Epithelial cell of prostate (primary cell): Measurements from ENCODE around the gene ULK3.

Experiments
- DNase-seq: peaks from one replicate; pipeline ENCODE4 v3.0.0-alpha.2; 2011; ENCODE audit warnings: low read depth, low spot score
- H3K27ac ChIP-seq: fragments of 450-650 bp; 2 replicates; pipeline ENCODE4 v1.5.1; 2017; ENCODE audit warnings: mild to moderate bottlenecking

Gene ULK3

GRCh38 chr15:74826364-74826819, 16.6 kb downstream of the ULK3 start, which contains the start of gene CPLX3:
TSS of gene CPLX3 (plus strand) at chr15:74826627. CDS start at chr15:74826704, 77 bp downstream.
- DNase-seq: no peak
- no peak within 1 kb of the TSS for H3K27ac ChIP-seq

- no peak overlapping the region for H3K27ac ChIP-seq
- DNase-seq: no peak
Observed at GRCh38 chr15:74825866-74826265, 17.1 kb downstream of the ULK3 start.

DNA sequence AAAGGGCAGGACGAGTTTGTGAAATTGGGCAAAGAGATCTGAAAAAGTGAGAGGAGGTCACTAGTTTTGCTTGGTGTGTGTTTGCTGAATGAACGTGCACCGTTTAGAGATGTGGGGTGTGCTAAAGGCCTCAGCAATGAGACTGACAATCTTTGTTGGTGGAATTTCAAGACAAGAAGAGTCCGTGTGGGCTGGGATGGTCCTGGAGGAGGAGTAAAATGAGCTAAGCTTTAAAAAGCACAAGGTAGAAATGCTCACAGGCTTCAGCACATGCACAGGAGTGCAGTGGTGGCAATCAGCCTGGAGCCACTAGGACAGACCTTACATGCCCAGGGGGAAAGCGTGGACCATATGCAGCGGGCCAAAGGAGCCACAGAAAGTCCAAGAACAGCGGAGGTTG, 18.0 kb downstream of the ULK3 start:
- no peak overlapping the region for H3K27ac ChIP-seq
- no peak for DNase-seq

GRCh38 chr15:74823324-74823723, 19.6 kb downstream of the ULK3 start:
- no peak overlapping the region for H3K27ac ChIP-seq

DNA sequence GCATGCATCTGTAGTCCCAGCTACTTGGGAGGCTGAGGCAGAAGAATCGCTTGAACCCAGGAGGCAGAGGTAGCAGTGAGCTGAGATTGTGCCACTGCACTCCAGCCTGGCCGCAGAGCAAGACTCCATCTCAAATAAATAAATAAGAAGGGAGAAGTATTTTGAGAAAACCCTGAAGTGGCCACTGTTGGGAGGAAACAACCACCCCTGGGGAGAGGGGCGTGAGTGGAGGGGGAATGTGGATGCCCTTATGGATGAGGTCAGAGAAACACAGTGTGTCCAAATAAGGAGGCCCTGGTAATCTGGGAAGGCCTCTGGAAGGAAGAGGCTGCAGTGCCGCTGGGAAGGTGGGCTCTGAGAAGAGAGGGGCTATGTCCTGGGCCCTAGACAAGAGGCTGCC, 20.7 kb downstream of the ULK3 start:
- no peak for DNase-seq
- no peak overlapping the region for H3K27ac ChIP-seq

More at GRCh38 chr15:74823324-74823723, 19.6 kb downstream of the ULK3 start:
- no peak for DNase-seq

DNA sequence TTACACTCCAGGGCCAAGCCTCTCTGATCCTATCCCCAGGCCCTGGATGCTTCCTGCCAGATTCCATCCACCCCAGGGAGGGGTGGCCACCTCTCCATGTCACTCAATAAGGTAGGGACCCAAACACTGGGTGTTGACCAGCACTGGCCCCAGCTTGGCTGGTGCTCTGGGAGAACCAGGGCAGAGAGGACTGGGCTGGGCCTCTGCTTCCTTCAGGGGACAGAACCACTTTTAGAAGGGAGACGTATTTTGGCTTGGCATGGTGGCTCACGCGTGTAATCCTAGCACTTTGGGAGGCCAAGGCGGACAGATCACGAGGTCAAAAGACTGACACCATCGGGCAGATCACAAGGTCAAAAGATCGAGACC, 21.2 kb downstream of the ULK3 start:
- DNase-seq: no peak

DNA sequence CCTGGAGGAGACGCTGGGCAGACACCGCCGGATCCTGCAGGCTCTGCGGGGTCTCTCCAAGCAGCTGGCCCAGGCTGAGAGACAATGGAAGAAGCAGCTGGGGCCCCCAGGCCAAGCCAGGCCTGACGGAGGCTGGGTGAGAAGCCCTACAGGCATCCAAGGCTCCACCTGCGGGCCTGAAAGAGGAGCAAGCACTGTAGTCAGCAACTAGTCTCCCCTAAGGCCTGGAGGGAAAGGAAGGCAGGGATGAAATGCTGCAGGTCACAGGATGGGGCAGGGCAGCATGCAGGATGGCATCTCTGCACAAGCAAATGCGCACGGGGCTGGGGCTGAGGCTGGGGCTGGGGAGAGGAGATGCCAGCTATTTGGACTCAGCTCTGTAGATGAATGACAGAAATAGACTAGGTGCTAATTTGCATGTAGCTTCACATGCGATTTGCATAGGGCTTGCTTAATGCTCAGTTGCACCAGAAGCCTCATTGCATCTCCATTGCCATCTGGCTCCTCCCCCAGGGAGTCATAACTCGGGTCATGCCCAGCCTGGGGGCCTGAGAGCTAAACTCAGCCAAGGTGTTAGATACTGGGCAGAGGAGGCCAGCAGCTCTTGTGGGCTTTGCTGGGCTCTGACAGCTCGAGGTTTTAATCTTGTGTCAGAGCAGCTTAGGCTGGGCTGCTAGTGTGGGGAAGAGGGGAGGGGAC, 21.7 kb downstream of the ULK3 start:
- no peak for DNase-seq
- no peak overlapping the region for H3K27ac ChIP-seq

More for the DNA sequence above, 21.2 kb downstream of the ULK3 start:
- no peak overlapping the region for H3K27ac ChIP-seq

- DNase-seq: no peak
- H3K27ac ChIP-seq: no peak overlapping the region
Observed at GRCh38 chr15:74820056-74820455, 22.9 kb downstream of the ULK3 start.

DNA sequence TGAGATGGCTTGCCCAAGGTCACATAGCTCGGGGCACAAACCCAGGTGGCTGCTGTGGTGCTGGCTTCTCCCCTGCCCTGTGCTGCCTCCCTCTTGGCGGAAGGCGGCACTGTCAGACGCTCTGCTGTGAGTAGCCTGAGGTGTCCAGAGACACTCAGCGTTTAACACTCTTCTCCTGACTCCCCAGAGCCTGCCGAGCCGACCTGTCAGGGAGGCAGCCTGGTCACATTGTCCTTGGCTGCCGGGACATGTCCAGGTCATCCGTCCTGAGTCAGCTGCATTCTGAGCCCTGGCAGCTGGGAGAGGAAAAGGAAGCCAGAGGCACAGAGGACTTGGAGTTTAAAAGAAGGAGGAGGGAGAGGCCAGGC, 25.6 kb downstream of the ULK3 start:
- H3K27ac ChIP-seq: peak overlapping the region; percentile 79
- peak; percentile 66 for DNase-seq

- H3K27ac ChIP-seq: peak overlapping the region; percentile 79
- DNase-seq: no peak
Observed at GRCh38 chr15:74816624-74817369, 26.2 kb downstream of the ULK3 start.

GRCh38 chr15:74815961-74816360, 27.0 kb downstream of the ULK3 start:
- no peak for DNase-seq
- H3K27ac ChIP-seq: no peak overlapping the region

GRCh38 chr15:74815121-74815934, 27.6 kb downstream of the ULK3 start:
- H3K27ac ChIP-seq: no peak overlapping the region
- no peak for DNase-seq

GRCh38 chr15:74812533-74812932, 30.4 kb downstream of the ULK3 start, which contains the start of gene LMAN1L:
TSS of gene LMAN1L (plus strand) at chr15:74812835. CDS start at chr15:74812855, 20 bp downstream.
- H3K27ac ChIP-seq: no peak within 1 kb of the TSS
- DNase-seq: no peak

- no peak for DNase-seq
- H3K27ac ChIP-seq: no peak overlapping the region
Observed at GRCh38 chr15:74809956-74810355, 33.0 kb downstream of the ULK3 start.

- H3K27ac ChIP-seq: peak overlapping the region; percentile 85
- DNase-seq: no peak
Observed at GRCh38 chr15:74809242-74809641, 33.7 kb downstream of the ULK3 start.

GRCh38 chr15:74808840-74809229, 34.1 kb downstream of the ULK3 start:
- no peak for DNase-seq
- peak overlapping the region; percentile 85 for H3K27ac ChIP-seq

DNA sequence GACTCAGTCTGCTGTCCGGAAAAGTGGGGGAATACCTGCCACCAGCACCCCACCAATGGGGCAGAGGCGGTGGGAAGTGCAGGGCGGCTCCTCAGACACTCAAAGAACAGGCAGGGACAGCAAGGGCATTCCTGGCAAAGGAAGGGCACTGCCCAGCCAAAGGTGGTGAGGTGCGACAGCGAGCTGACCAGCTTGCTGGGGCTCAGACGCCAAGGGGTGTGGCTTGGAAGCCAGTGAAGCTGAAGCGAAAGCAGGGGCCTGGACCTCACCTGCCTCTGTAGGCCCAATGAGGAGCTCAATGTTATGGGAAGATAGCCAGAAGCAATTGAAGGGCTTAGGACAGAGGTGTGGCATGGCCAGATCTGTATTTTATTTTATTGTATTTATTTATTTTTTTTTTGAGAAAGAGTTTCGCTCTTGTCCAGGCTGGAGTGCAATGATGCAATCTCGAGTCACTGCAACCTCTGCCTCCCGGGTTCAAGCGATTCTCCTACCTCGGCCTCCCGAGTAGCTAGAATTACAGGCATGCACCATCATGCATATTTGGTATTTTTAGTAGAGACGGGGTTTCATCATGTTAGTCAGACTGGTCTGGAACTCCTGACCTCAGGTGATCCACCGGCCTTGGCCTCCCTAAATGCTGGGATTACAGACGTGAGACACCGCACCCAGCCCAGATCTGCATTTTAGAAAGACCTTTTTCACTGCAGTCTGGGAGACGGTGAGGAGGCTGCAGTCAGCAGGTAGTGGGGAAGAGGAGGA, 34.7 kb downstream of the ULK3 start:
- peak overlapping the region; percentile 85 for H3K27ac ChIP-seq
- DNase-seq: no peak

- no peak for DNase-seq
- peak overlapping the region; percentile 85 for H3K27ac ChIP-seq
Observed at GRCh38 chr15:74807282-74807681, 35.7 kb downstream of the ULK3 start.

DNA sequence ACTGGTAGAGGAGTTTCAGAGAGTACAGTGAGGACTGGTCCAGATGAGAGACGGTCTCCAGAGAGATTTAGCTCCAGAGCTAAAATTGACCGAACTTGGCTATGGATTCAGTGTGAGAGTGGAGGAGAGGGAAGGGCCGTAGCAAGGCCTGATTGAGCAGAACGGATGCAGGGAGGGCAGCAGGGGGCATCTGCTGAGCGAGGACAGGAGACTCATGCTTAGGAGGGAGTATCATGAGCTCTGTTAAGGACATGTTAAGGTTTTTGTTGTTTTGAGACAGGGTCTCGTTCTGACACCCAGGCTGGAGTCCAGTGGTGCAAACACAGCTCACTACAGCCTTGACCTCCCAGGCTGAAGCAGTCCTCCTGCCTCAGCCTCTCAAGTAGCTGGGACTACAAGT, 38.0 kb downstream of the ULK3 start:
- no peak overlapping the region for H3K27ac ChIP-seq
- no peak for DNase-seq

- DNase-seq: no peak
- H3K27ac ChIP-seq: no peak overlapping the region
Observed at GRCh38 chr15:74802862-74803447, 40.0 kb downstream of the ULK3 start.
